COLO668 (cell line): ENCODE measurements around the gene SLC25A15.

Experiments used
- DNase-seq: peaks from one replicate; lab custom pipeline; 2025; ENCODE audit not compliant: unreplicated experiment; lab: John Stamatoyannopoulos, UW

SLC25A15 gene

DNA sequence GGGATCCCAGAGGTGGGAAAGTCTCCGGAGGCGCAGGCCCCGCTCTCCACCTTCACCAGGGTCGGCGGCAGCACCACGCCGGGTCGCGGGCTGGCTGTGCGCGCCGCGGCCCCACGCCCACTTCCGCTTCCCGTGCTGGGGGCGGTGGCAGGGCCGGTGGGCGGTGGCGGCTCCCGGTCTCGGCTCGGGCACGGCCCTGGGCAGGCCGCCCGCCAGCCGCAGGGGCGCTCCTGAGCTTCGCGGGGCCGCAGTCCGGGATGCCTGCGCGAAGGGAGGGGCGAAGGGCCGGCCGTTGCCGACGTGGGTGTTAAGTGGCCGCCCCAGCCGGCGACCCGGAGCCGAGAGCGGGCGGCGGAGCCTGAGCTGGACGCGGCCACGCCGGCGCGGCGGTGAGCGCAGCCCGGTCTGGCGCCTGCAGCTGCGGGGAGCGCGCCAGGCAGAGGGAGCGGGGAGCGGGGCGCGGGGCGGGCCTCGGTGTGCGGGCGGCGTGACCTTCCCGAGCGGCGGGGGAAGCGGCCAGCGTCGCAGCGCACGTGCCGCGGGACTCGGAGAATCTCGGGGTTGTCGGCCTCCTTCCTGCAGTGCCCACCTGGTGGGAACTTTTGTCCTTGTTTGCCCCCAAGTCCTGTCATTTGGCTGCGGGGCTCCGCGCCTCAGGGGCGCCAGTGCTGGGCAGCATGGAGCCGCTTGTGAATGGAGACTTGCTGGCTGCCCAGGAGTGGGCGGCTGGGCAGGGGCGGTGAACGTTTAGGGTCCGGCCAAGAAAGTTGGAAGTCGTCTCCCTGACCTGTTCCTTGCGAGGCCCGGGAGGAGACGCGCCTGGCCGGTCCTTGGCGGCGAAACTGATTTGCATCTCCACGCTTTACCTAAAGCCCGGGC lies at the start of gene SLC25A15:
Gene SLC25A15 (plus strand): TSS at position 337 of the 879 bp plus-strand sequence. CDS start 3,616 bp downstream, outside the sequence.
- DNase-seq: peak; percentile 98

DNA sequence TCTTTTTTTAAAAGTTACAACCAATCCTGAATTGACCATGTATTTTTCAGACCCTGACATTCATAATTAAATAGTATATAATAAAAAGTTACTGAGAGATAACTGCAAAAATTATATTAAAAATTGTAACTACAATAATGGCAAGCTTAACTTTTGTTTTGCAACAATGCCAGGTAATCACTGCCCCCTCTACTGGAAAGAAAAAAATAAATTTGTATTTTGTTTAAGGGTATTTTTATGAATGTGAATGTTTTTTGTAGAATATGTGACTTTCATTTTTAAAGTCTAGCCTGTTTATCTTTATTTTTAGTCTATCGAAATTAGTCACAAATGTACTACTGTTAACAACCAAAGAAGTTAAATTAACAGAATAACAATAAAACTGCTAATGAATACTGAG lies 40.1 kb upstream of the SLC25A15 start:
- no peak for DNase-seq

DNA sequence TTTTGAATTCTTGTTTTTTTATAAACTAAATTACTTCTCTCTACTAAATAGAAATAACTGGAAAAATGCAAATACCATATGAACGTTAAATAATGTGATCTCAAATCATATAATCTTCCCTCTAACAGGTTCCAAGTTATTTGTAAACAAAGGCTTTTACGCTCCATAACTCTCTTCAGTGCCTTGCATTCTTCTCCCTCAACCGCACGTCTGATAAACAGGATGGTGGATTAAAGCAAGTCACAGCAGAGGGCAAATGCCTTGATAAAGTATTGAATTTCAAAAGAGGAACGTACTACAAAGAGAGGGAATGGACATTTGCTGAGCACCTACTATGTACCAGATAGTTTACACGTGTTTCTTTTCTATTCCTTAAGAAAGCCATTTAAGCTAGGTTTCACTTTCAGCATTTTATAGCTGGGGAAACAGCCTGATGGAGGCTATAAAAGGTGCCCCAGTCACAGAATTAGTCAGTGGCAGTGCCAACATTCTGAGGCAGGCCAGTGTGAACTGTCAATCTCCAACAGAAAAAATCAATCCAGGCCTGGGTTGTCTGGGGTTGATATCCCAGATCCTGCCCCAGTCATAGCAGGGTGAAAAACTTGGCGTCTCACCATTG lies 34.2 kb upstream of the SLC25A15 start:
- no peak for DNase-seq

DNA sequence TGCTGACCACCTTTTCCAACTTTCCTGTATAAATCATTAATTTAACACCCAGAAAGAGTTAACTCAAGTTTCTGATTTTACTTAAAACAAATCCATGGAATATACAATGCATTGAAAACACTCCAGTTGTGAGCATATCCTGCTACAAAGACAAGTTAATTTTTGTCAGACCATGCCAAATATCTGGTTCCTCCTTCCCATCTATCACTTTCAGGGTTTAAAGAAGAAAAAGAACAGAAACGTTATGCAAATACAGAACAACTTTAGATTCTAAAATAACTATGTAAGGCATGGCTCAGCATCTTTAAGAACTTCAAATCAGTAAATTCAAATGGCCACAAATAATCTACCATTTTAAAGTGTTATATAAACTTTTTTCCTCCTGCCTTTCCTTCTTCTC lies 33.4 kb upstream of the SLC25A15 start:
- no peak for DNase-seq

DNA sequence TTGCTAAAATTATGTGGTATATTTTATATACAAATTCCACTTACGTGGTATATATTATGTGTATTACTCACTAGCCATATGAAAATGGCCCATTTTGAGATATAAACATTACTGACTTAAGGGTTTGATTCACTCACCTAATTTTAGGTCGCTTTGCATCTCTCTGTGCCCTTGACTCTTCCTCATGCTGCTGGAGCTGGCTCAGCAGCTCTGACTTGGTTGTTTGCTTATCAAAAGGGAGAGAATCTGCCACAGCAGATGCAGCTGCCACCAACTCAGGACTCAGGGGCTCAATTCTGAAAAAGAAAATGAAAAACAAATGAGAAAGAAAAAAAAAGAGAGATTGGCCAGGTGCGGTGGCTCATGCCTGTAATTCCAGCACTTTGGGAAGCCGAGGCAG lies 30.6 kb upstream of the SLC25A15 start:
- DNase-seq: no peak

- DNase-seq: no peak
Measured at GRCh38 chr13:40762849-40763248, 26.6 kb upstream of the SLC25A15 start.

GRCh38 chr13:40764587-40765403 lies 24.6 kb upstream of the SLC25A15 start:
- no peak for DNase-seq

DNA sequence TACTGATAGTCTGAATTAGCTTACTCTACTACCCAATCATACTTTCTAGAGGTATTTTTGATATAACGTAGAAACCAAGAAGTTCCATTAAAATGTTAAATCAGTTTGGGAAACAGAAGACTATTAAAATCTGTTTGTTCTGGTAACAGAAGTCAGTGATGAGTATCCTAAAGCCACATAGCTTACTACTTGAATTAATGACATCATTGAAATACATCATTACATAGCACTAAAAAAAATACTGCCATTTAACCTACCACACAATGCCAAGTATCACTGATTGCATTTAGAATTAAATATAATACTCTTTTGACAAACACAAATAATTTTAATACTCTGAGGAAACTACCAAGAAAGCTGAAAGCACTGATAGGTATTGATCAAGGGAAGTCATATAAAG lies 23.8 kb upstream of the SLC25A15 start:
- no peak for DNase-seq

- DNase-seq: no peak
Measured at GRCh38 chr13:40769970-40770369, 19.4 kb upstream of the SLC25A15 start.

DNA sequence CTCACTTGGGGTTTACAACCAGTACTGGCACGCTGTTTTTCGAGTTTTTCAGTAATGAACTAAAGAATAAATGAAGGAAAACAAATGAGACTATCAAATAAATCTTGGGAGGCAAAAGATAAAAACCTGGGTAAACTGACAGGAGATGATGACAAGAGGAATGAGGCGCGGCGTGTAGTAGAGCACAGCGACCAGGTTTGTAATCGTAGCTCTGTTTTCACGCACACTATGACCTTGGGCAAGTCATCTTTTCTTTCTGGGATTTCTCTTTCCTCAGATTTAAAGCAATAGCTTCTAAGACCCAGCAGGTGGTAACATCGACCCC lies 18.8 kb upstream of the SLC25A15 start:
- no peak for DNase-seq

DNA sequence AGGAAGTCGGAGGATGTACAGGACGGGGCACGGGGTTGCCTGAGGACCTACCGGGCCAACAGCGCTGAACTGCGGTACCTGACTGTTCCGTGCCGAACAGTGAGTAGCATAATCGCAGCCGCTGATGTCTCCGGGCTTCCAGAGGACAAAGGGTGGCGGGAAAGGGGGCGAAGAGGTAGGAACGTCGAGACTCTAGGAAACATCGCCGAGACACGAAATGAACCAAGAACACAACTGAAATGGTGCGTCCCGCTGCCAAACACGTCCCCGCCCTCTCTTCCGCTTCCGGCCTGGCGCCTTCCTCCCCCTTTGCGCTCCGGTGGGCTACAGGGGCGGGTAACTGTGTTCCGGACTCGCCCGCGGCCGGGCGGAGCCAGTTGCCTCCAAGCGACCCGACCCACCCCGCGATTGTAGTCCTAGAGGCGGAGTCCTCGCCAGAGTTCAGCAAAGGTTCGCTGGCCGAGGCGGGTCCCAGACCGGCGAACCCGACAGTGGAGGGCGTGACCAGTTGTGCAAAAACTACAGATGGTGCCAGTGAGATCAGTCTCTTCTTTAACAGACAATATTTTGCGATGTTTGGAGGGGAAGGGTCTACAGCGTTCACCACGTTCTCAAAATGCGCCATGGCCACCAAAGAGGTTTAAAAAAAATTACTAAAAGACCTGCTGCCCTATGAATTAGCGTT lies 18.3 kb upstream of the SLC25A15 start, which contains the start of gene MRPS31:
Gene MRPS31 (minus strand): TSS at position 257 of the 685 bp plus-strand sequence. CDS start 54 bp downstream, at position 203.
- peak; percentile 99 for DNase-seq

- no peak for DNase-seq
Measured at GRCh38 chr13:40772765-40773473, 16.5 kb upstream of the SLC25A15 start.

GRCh38 chr13:40774672-40775071 lies 14.7 kb upstream of the SLC25A15 start:
- no peak for DNase-seq

DNA sequence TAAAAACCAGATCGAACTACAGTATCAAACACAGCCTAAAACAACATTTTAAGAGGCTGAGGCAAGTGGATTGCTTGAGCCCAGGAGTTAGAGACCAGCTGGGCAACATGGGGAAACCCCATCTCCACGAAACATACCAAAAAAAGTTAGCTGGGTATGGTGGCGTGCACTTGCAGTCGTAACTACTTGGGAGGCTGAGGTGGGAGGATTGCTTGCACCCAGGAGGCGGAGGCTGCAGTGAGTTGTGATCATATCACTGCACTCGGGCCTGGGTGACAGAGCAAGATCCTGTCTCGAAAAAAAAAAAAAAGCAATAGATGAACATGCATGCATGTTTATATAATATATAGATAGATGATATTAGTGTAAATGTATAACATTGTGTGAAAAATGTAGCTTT lies 13.2 kb upstream of the SLC25A15 start:
- DNase-seq: no peak

DNA sequence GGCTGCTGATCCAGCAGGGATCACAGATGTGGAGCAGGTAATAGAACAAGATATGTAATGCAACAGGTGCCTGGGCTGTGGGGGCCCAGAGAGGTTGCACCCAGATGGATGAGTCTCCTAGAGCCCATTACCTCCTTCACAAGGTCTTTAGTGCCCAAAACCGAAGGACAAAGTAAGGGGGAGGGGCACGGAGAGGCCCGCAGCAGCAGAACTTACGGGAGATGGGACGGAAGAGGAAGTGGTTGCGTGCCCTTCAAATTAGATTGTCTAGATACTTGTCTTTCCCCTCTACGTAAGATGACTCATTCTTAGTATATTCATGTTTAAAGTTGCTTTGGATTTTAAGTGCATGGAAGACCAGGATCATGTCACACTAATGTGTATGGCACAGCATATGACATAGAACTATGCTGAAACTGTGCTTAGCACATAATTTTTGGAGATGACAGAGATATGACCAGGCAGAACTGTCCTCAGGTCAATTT lies 12.7 kb upstream of the SLC25A15 start:
- DNase-seq: no peak

DNA sequence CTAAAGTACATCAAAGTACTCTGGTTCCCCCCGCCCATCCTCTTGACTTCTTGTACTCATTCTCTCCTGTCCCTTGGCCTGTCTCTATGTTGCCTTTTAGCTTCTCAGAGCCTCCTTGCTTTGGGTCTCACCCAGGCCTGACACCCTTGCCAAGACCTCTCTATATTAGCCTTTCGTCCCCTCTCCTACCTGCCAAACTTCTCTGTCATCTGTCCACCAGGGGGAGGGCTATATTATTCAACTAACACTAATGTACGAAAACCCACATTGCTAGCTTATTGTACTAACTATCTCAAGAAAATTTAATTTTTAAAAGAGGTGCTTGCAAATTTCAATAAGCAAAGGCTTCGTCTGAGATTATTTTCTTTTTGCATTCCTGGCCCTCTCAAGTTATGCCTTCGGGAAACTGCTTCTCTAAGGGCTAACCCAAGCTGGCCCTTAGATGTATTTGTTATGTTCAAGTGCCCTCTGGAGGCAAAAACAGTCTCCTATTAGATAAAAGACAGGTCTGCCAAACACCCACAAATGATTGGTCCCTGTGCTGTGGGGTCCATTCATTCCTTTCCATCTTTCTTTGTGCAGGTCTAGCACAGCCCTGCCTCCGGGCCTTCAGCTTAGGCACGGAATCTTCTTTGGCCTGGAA lies 12.1 kb upstream of the SLC25A15 start:
- peak; percentile 58 for DNase-seq

DNA sequence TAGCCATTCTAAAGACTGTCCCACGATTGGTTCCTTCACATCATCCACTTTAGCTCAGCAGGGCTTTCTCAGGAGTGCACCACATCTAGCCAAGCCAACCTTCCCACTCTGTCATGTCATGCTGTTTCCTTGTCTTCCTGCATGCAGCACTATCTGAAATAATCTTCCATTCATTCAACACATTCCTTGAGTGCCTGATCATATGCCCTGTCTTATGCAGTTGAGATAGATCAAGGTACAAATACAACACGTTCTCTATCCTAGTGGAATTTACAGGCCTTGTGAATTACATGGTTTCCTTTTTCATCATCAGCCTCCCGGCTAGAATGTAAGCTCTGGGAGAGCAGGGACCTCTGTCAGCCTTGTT lies 11.6 kb upstream of the SLC25A15 start:
- DNase-seq: no peak

DNA sequence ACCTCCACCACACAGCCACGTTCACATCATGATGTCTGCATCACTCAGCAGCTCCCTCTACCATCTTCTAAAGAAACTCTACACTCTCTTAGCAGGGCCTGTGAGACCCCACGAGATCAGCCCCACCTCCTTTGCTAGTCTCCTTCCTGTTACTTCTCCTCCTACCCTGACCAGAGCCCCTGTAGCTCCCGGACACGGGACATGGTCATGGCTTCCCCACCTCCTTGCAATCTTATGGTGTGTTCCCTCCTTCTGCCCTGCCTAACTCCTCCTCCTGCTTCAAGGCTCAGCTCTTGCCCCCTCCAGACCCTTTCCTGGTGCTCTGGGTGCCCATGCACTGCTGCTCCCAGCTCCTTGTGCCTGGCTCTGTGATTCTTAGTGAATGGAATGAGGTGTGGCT lies 10.4 kb upstream of the SLC25A15 start:
- DNase-seq: no peak

DNA sequence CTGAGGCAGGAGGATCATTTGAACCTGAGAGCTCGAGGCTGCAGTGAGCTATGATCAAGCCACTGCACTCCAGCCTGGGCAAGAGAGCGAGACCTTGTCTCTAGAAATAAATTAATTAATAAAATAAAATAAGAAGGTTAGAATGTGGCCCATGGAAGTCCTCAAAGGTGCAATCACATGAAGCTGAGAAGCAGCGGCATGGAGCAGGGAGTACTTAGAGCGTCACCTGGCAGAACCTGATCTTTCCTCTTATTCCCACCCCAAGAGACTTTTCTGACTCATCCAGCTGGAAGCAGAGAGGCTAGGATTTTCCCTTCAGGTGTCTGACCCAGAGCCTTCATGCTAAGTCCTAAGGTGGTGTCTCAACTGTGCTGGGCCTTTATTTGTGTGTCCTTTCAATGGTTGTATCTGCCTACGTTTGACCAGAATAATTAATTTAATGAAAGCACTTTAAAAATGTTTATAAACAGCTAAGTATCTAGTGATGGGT lies 9.6 kb upstream of the SLC25A15 start:
- DNase-seq: no peak
